DOHH2 (cell line): ENCODE data around the gene SPAG16.

ENCODE experiments used
- H3F3A ChIP-seq: fragments of 200-600 bp; sonication (generic), shearing (Covaris generic); 2 replicates; pipeline ENCODE4 v1.6.0; 2016; ENCODE audit warnings: antibody characterized with exemption, mild to moderate bottlenecking; ENCODE audit not compliant: control insufficient read depth, insufficient read depth
- H3K27ac ChIP-seq: fragments of 200-600 bp; sonication (generic); 2 replicates; pipeline ENCODE4 v1.5.1; 2014; ENCODE audit warnings: low read depth, mild to moderate bottlenecking, low read length, moderate library complexity
- H3K27me3 ChIP-seq: fragments of 200-600 bp; sonication (generic); 2 replicates; pipeline ENCODE4 v1.6.1; 2014; ENCODE audit warnings: mild to moderate bottlenecking, low read length, mixed read lengths; ENCODE audit not compliant: control insufficient read depth
- H3K36me3 ChIP-seq: fragments of 200-600 bp; sonication (generic); 2 replicates; pipeline ENCODE4 v1.6.1; 2014; ENCODE audit warnings: mild to moderate bottlenecking, low read length, moderate library complexity, mixed read lengths; ENCODE audit not compliant: control insufficient read depth
- H3K4me1 ChIP-seq: fragments of 200-600 bp; sonication (generic); 2 replicates; pipeline ENCODE4 v1.6.1; 2014; ENCODE audit warnings: mild to moderate bottlenecking, low read length, mixed read lengths; ENCODE audit not compliant: control insufficient read depth
- H3K4me2 ChIP-seq: fragments of 200-600 bp; sonication (generic); 2 replicates; pipeline ENCODE4 v1.6.0; 2014; ENCODE audit warnings: mild to moderate bottlenecking, low read length, moderate library complexity
- H3K4me3 ChIP-seq: fragments of 200-600 bp; sonication (generic); 2 replicates; pipeline ENCODE4 v1.5.1; 2014; ENCODE audit warnings: mild to moderate bottlenecking, low read length, mixed read lengths
- H3K79me2 ChIP-seq: fragments of 200-600 bp; sonication (generic); 2 replicates; pipeline ENCODE4 v1.6.1; 2014; ENCODE audit warnings: mild to moderate bottlenecking, low read length, mixed read lengths; ENCODE audit not compliant: control insufficient read depth
- H3K9me2 ChIP-seq: fragments of 200-600 bp; sonication (generic); replicated peaks from 2 replicates; pipeline ENCODE4 v1.6.1; 2014; ENCODE audit warnings: mild to moderate bottlenecking, low read length, mixed read lengths; ENCODE audit not compliant: control insufficient read depth
- H3K9me3 ChIP-seq: fragments of 200-600 bp; sonication (generic); 2 replicates; pipeline ENCODE4 v1.6.1; 2014; ENCODE audit warnings: antibody characterized with exemption, low read length, mixed read lengths; ENCODE audit not compliant: control insufficient read depth, insufficient read depth
- H4K20me1 ChIP-seq: fragments of 200-600 bp; sonication (generic); 2 replicates; pipeline ENCODE4 v1.6.0; 2014; ENCODE audit warnings: low read depth, mild to moderate bottlenecking, antibody characterized with exemption, low read length, moderate library complexity; ENCODE audit not compliant: control insufficient read depth, insufficient read depth
- EZH2phosphoT487 ChIP-seq: fragments of 200-600 bp; sonication (generic); IDR thresholded peaks from 2 replicates; pipeline ENCODE4 v1.6.1; 2017; ENCODE audit warnings: borderline replicate concordance, mild to moderate bottlenecking, antibody characterized with exemption, low read length, moderate library complexity, mixed read lengths
- TF ChIP-seq, protein P1 (sequence below): fragments of 200-600 bp; sonication (generic); IDR thresholded peaks from one replicate; pipeline ENCODE4 v1.5.1; 2014; ENCODE audit warnings: antibody characterized with exemption, mild to moderate bottlenecking, low read depth, low read length; ENCODE audit not compliant: poor library complexity, severe bottlenecking

SPAG16 gene

DNA sequence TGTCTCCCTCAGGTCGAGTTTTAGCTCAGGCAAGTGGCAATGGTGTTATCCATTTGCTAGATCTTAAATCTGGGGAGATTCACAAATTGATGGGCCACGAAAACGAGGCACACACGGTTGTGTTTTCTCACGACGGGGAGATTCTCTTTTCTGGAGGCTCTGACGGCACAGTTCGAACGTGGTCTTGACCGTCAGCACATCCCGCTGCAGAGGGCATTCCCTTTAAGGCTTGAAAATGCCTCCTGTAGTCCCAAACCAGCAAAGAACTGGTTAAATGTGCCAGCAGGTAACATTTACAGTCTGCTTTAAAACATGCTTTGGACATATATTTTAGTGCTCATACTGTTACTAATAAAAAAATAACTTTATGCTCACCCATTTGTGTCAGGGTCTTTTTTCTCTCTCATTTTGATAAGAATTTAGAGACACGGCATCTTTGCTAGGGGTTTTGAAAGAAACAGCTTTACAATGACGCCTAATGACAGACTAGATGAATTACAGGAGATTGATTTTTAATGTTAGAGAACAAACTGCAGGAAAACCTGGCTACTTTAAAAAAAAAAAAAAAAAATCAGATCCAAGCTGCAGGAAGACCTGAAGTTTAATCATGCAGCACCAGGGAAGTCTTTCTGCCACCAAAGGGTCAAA, 1126.0 kb downstream of the SPAG16 start:
- Histone ChIP-seq H3K4me2 (no peak overlapping the region), H3K36me3 (no peaks in the 10 kb centered on the region), H3K9me2 (no peaks in the 10 kb centered on the region), H3K27ac (no peak overlapping the region), H3K4me1 (no peaks in the 10 kb centered on the region), H4K20me1 (no peaks in the 10 kb centered on the region), H3K79me2 (no peaks in the 10 kb centered on the region), H3K4me3 (no peak overlapping the region), H3F3A (no peaks in the 10 kb centered on the region), H3K9me3 (no peaks in the 10 kb centered on the region), H3K27me3 (no peaks in the 10 kb centered on the region)
- TF ChIP-seq, protein P1, sequence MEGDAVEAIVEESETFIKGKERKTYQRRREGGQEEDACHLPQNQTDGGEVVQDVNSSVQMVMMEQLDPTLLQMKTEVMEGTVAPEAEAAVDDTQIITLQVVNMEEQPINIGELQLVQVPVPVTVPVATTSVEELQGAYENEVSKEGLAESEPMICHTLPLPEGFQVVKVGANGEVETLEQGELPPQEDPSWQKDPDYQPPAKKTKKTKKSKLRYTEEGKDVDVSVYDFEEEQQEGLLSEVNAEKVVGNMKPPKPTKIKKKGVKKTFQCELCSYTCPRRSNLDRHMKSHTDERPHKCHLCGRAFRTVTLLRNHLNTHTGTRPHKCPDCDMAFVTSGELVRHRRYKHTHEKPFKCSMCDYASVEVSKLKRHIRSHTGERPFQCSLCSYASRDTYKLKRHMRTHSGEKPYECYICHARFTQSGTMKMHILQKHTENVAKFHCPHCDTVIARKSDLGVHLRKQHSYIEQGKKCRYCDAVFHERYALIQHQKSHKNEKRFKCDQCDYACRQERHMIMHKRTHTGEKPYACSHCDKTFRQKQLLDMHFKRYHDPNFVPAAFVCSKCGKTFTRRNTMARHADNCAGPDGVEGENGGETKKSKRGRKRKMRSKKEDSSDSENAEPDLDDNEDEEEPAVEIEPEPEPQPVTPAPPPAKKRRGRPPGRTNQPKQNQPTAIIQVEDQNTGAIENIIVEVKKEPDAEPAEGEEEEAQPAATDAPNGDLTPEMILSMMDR: no peak
- TF ChIP-seq EZH2phosphoT487: no peak

DNA sequence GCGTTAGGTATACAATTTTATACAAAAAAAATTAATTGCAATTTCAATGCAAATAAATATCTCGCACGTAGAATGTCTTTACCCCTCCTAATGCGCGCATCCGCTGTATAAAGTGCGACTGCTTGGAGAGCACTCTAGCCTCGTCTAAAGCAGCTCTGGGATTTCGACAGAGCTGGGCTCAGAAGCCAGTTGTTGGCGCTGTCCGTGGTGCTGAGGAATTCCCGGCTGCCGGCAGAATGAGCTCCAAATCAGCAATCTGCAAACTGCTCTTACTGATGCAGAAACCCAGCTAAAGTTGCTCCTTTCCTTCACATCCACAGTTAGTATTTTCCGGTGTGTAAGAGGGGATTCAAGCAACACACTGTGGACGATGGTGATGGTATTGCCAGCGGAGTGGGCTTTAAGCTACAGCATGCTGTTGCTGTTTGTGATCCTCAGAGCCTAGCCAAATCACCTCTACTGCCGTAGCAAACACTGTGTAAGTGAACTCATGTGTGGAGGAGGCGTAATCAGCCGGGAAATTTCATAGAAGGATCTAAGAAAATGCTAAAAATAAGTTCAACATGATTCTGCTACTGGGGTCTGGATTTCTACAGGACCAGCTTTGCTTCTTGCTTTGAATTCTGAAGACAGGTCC, 1126.8 kb downstream of the SPAG16 start, which contains the start of gene VWC2L:
TSS of gene VWC2L (plus strand) at position 137 of the 637 bp plus-strand sequence. CDS start 3,140 bp downstream, outside the sequence.
- Histone ChIP-seq H3K36me3 (no peaks in the 10 kb centered on the region), H3F3A (no peaks in the 10 kb centered on the region), H3K4me2 (no peak within 1 kb of the TSS), H3K27ac (no peak within 1 kb of the TSS), H3K79me2 (no peaks in the 10 kb centered on the region), H3K4me1 (no peaks in the 10 kb centered on the region), H3K4me3 (no peak within 1 kb of the TSS), H3K27me3 (no peaks in the 10 kb centered on the region), H4K20me1 (no peaks in the 10 kb centered on the region), H3K9me3 (no peaks in the 10 kb centered on the region), H3K9me2 (no peaks in the 10 kb centered on the region)
- no peak for TF ChIP-seq EZH2phosphoT487
- TF ChIP-seq, protein P1: no peak

DNA sequence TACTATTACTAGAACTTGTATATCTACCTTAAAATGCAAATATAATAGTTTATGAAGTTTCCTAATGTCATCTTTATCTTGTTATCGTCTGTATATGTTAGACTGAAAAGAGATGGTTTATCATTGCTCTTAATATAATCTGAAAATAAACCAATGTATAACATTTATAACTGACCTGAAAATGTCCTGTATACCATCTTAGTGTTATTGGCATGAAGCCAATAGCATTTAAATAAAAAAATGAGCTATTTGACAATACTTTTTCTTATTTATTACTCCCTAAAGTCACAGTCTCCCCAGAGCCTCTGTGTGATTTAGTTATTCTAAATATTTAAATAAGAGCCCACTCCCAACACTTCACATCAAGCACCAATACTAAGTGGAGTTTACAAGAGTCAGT, 1128.4 kb downstream of the SPAG16 start:
- TF ChIP-seq EZH2phosphoT487: no peak
- TF ChIP-seq, protein P1: no peak
- Histone ChIP-seq H3K4me2 (no peak overlapping the region), H3K27me3 (no peaks in the 10 kb centered on the region), H3K4me1 (no peaks in the 10 kb centered on the region), H3F3A (no peaks in the 10 kb centered on the region), H3K36me3 (no peaks in the 10 kb centered on the region), H3K4me3 (no peak overlapping the region), H3K27ac (no peak overlapping the region), H3K9me2 (no peaks in the 10 kb centered on the region), H3K79me2 (no peaks in the 10 kb centered on the region), H3K9me3 (no peaks in the 10 kb centered on the region), H4K20me1 (no peaks in the 10 kb centered on the region)
